GM12878 (cell line): ENCODE data around the gene KDM5B.

ENCODE experiments used
- BACH1 ChIP-seq: fragments of 450-650 bp; IDR thresholded peaks from 2 replicates; pipeline ENCODE4 v1.6.1; 2017; ENCODE audit warnings: mild to moderate bottlenecking, borderline replicate concordance
- CTCF ChIP-seq, 3 experiments: IDR thresholded peaks in 2 of 3; conservative IDR thresholded peaks in 1 of 3; 2 replicates each; pipeline ENCODE4 v1.5.1; 2011; ENCODE audit warnings: low read depth in 3 of 3, low read length in 3 of 3, mild to moderate bottlenecking in 3 of 3, control low read depth in 2 of 3, moderate library complexity in 2 of 3, inconsistent platforms in 1 of 3, mixed read lengths in 1 of 3; ENCODE audit not compliant: control insufficient read depth in 2 of 3, insufficient read depth in 1 of 3; ENCODE audit errors: extremely low read depth in 1 of 3
- MYC ChIP-seq: IDR thresholded peaks from 2 replicates; pipeline ENCODE4 v1.6.1; 2011; ENCODE audit warnings: mild to moderate bottlenecking, low read length, moderate library complexity, inconsistent platforms; ENCODE audit not compliant: insufficient read depth, insufficient replicate concordance, insufficient read length, severe bottlenecking
- POLR2AphosphoS2 ChIP-seq: IDR thresholded peaks from 2 replicates; pipeline ENCODE4 v1.6.1; 2011; ENCODE audit warnings: low read depth, mild to moderate bottlenecking, low read length, improper control_type of control experiment, moderate library complexity
- RFX5 ChIP-seq: IDR thresholded peaks from 2 replicates; pipeline ENCODE4 v1.6.1; 2011; ENCODE audit warnings: low read depth, low read length, improper control_type of control experiment
- SMARCA5 ChIP-seq: fragments of 450-650 bp; IDR thresholded peaks from 2 replicates; pipeline ENCODE4 v1.6.1; 2017; ENCODE audit warnings: mild to moderate bottlenecking
- SMC3 ChIP-seq: IDR thresholded peaks from 2 replicates; pipeline ENCODE4 v1.6.1; 2011; ENCODE audit warnings: low read length, improper control_type of control experiment, borderline replicate concordance
- SPI1 ChIP-seq: IDR thresholded peaks from 2 replicates; pipeline ENCODE4 v1.6.1; 2011; ENCODE audit warnings: low read depth, mild to moderate bottlenecking, low read length, moderate library complexity, borderline replicate concordance; ENCODE audit not compliant: insufficient read depth
- TBL1XR1 ChIP-seq: IDR thresholded peaks from 2 replicates; pipeline ENCODE4 v1.6.1; 2012; ENCODE audit warnings: low read depth, low read length, improper control_type of control experiment
- ZNF592 ChIP-seq: fragments of 450-650 bp; IDR thresholded peaks from 2 replicates; pipeline ENCODE4 v1.6.1; 2017; ENCODE audit warnings: mild to moderate bottlenecking, moderate library complexity

- TF ChIP-seq CTCF (IDR thresholded peaks at IDR 0.05 in 2 of 3, conservative IDR thresholded peaks at IDR 0.05 in 1 of 3; ENCODE audit: control insufficient read depth in 2 of 3, extremely low read depth in 1 of 3, insufficient read depth in 1 of 3, low read depth in 3 of 3, low read length in 3 of 3) (no peak), ZNF592 (no peak), SPI1 (no peak), POLR2AphosphoS2 (no peak), MYC (no peak), SMARCA5 (no peak), SMC3 (no peak), RFX5 (no peak), TBL1XR1 (no peak), BACH1 (no peak)
Observed at GRCh38 chr1:202856014-202856413, 47.8 kb upstream of the KDM5B start.
